ENCODE data around the gene NTRK3. TPM values are rescaled to one million over a fixed set of nuclear protein-coding genes. Genes with fewer than 3 reads are reported as not detected.

The NTRK3 gene
- polyA plus RNA-seq, 1 donor from 2014 or later: 42.7 TPM

- H3K4me3 ChIP-seq (ENCODE audit: low read length): no peak overlapping the region
- H3K9ac ChIP-seq (ENCODE audit: low read length): no peak overlapping the region
- no peaks in the 10 kb centered on the region for H3K9me3 ChIP-seq (ENCODE audit: low read length)
- no peak for TF ChIP-seq POLR2AphosphoS5 (IDR thresholded peaks at IDR 0.05)
- no peaks in the 10 kb centered on the region for H4K20me1 ChIP-seq (ENCODE audit: insufficient read depth)
- H3K9me2 ChIP-seq (ENCODE audit: insufficient read depth, low read length): no peaks in the 10 kb centered on the region
- no peaks in the 10 kb centered on the region for H3K36me3 ChIP-seq (ENCODE audit: insufficient read depth, low read length)
- H3K27me3 ChIP-seq (ENCODE audit: insufficient read depth, low read depth, low read length): no peaks in the 10 kb centered on the region
- H3K4me2 ChIP-seq (ENCODE audit: low read length): no peak overlapping the region
- H2AFZ ChIP-seq (ENCODE audit: low read depth, low read length): no peak overlapping the region
- H3K79me2 ChIP-seq (replicated peaks; ENCODE audit: insufficient read depth, low read length): no peaks in the 10 kb centered on the region
- H3K27ac ChIP-seq (ENCODE audit: low read length): no peak overlapping the region
- no peaks in the 10 kb centered on the region for H3F3A ChIP-seq (ENCODE audit: insufficient read depth, low read length, poor library complexity, severe bottlenecking)
Measured at GRCh38 chr15:87916208-87916607, 340.3 kb downstream of the NTRK3 start.

- no peaks in the 10 kb centered on the region for H3F3A ChIP-seq (ENCODE audit: insufficient read depth, low read length, poor library complexity, severe bottlenecking)
- H3K9ac ChIP-seq (ENCODE audit: low read length): no peak overlapping the region
- H3K9me3 ChIP-seq (ENCODE audit: low read length): no peaks in the 10 kb centered on the region
- H3K36me3 ChIP-seq (ENCODE audit: insufficient read depth, low read length): peaks cover 4% of the 10 kb centered on the region
- H3K9me2 ChIP-seq (ENCODE audit: insufficient read depth, low read length): no peaks in the 10 kb centered on the region
- H2AFZ ChIP-seq (ENCODE audit: low read depth, low read length): no peak overlapping the region
- no peak overlapping the region for H3K4me2 ChIP-seq (ENCODE audit: low read length)
- no peaks in the 10 kb centered on the region for H3K79me2 ChIP-seq (replicated peaks; ENCODE audit: insufficient read depth, low read length)
- H3K27ac ChIP-seq (ENCODE audit: low read length): no peak overlapping the region
- no peaks in the 10 kb centered on the region for H3K27me3 ChIP-seq (ENCODE audit: insufficient read depth, low read depth, low read length)
- TF ChIP-seq POLR2AphosphoS5 (IDR thresholded peaks at IDR 0.05) (no peak), TAF1 (IDR thresholded peaks at IDR 0.05; ENCODE audit: low read depth) (no peak), SMC3 (conservative IDR thresholded peaks at IDR 0.05; ENCODE audit: poor library complexity) (no peak), REST (IDR thresholded peaks at IDR 0.05; ENCODE audit: borderline replicate concordance) (no peak), EP300 (conservative IDR thresholded peaks at IDR 0.05; ENCODE audit: poor library complexity, severe bottlenecking) (no peak), CTCF (IDR thresholded peaks at IDR 0.05; ENCODE audit: poor library complexity, severe bottlenecking) (no peak), EZH2 (IDR thresholded peaks at IDR 0.05; ENCODE audit: borderline replicate concordance, insufficient read depth, low read length, poor library complexity, severe bottlenecking) (no peak), RAD21 (conservative IDR thresholded peaks at IDR 0.05) (no peak), MXI1 (conservative IDR thresholded peaks at IDR 0.05; ENCODE audit: poor library complexity, severe bottlenecking) (no peak)
- no peak overlapping the region for H3K4me3 ChIP-seq (ENCODE audit: low read length)
- H4K20me1 ChIP-seq (ENCODE audit: insufficient read depth): no peaks in the 10 kb centered on the region
Measured at GRCh38 chr15:87910301-87910700, 346.2 kb downstream of the NTRK3 start.

Measured in neural cell (in vitro differentiated cells).